Astrocyte (in vitro differentiated cells and primary cell): ENCODE results near the gene SLC43A3. TPM values are rescaled to one million over a fixed set of nuclear protein-coding genes. Genes with fewer than 3 reads are reported as not detected.
A peak's percentile ranks its signal among the peaks of the same experiment; 100 is the strongest.

Experiments used
- DNase-seq: peaks from one replicate; pipeline ENCODE4 v3.0.0-alpha.2; 2010; ENCODE audit warnings: low read depth
- FAIRE-seq: peaks from 2 replicates; lab custom pipeline; 2011; peaks lifted over from hg19 to GRCh38; lab: Jason Lieb, UNC
- H2AFZ ChIP-seq: 2 replicates; pipeline ENCODE4 v1.6.0; 2012; ENCODE audit warnings: low read depth, low read length, inconsistent platforms
- H3K27ac ChIP-seq: 2 replicates; pipeline ENCODE4 v1.5.1; 2011; ENCODE audit warnings: low read depth, low read length, inconsistent platforms
- H3K27me3 ChIP-seq: 2 replicates; pipeline ENCODE4 v1.6.0; 2011; ENCODE audit warnings: low read length, inconsistent platforms; ENCODE audit not compliant: insufficient read depth
- H3K36me3 ChIP-seq: 2 replicates; pipeline ENCODE4 v1.5.1; 2011; ENCODE audit warnings: low read length, inconsistent platforms; ENCODE audit not compliant: insufficient read depth
- H3K4me1 ChIP-seq: 2 replicates; pipeline ENCODE4 v1.5.1; 2011; ENCODE audit warnings: low read length, inconsistent platforms; ENCODE audit not compliant: insufficient read depth
- H3K4me2 ChIP-seq: 2 replicates; pipeline ENCODE4 v1.6.0; 2012; ENCODE audit warnings: low read length, inconsistent platforms
- H3K4me3 ChIP-seq: 2 replicates; pipeline ENCODE4 v1.5.1; 2011; ENCODE audit warnings: low read depth, mild to moderate bottlenecking, low read length, inconsistent platforms; ENCODE audit not compliant: insufficient read depth
- H3K79me2 ChIP-seq: 2 replicates; pipeline ENCODE4 v1.6.0; 2012; ENCODE audit warnings: mild to moderate bottlenecking, low read length, inconsistent platforms; ENCODE audit not compliant: insufficient read depth
- H3K9ac ChIP-seq: 2 replicates; pipeline ENCODE4 v1.6.0; 2012; ENCODE audit warnings: mild to moderate bottlenecking, low read length, inconsistent platforms
- H3K9me3 ChIP-seq: 2 replicates; pipeline ENCODE4 v1.5.1; 2012; ENCODE audit warnings: low read depth, mild to moderate bottlenecking, low read length, inconsistent platforms; ENCODE audit not compliant: insufficient read depth
- H4K20me1 ChIP-seq: 2 replicates; pipeline ENCODE4 v1.6.0; 2012; ENCODE audit warnings: low read length, inconsistent platforms; ENCODE audit not compliant: insufficient read depth
- H3K27ac Mint-ChIP-seq: one replicate; pipeline ENCODE4 v1.8.0; 2021; ENCODE audit warnings: mild to moderate bottlenecking, mixed read lengths; ENCODE audit not compliant: unreplicated experiment
- H3K27me3 Mint-ChIP-seq: one replicate; pipeline ENCODE4 v1.8.0; 2021; ENCODE audit warnings: low read depth, mixed read lengths; ENCODE audit not compliant: unreplicated experiment
- H3K36me3 Mint-ChIP-seq: one replicate; pipeline ENCODE4 v1.8.0; 2021; ENCODE audit warnings: low read depth, mixed read lengths; ENCODE audit not compliant: unreplicated experiment
- H3K4me1 Mint-ChIP-seq: one replicate; pipeline ENCODE4 v1.8.0; 2021; ENCODE audit warnings: low read depth, mixed read lengths; ENCODE audit not compliant: unreplicated experiment
- H3K4me3 Mint-ChIP-seq: one replicate; pipeline ENCODE4 v1.8.0; 2021; ENCODE audit warnings: mild to moderate bottlenecking, moderate library complexity, mixed read lengths; ENCODE audit not compliant: unreplicated experiment
- H3K9me3 Mint-ChIP-seq: one replicate; pipeline ENCODE4 v1.8.0; 2021; ENCODE audit warnings: mild to moderate bottlenecking, mixed read lengths; ENCODE audit not compliant: unreplicated experiment
- CTCF ChIP-seq: IDR thresholded peaks from 2 replicates; pipeline ENCODE4 v1.5.1; 2011; ENCODE audit warnings: low read depth, mild to moderate bottlenecking, inconsistent platforms, low read length, moderate library complexity; ENCODE audit not compliant: insufficient read depth
- EZH2 ChIP-seq: IDR thresholded peaks from 2 replicates; pipeline ENCODE4 v1.6.1; 2012; ENCODE audit warnings: mild to moderate bottlenecking, low read length, inconsistent platforms; ENCODE audit not compliant: insufficient read depth
- total RNA-seq: library from RNA; stranded (reverse); gene quantifications from 2 replicates; pipeline ENCODE4 v1.2.1, GENCODE V29; 2021

The SLC43A3 gene
- total RNA-seq, 1 donor from 2014 or later, result 16.4 TPM

- H3K4me3 Mint-ChIP-seq, result no peak overlapping the region
- Histone ChIP-seq H3K79me2 (no peaks in the 10 kb centered on the region), H3K9ac (no peak overlapping the region), H3K27me3 (no peaks in the 10 kb centered on the region), H3K9me3 (no peaks in the 10 kb centered on the region), H4K20me1 (no peaks in the 10 kb centered on the region), H2AFZ (no peak overlapping the region), H3K4me3 (no peak overlapping the region), H3K36me3 (no peaks in the 10 kb centered on the region), H3K27ac (no peak overlapping the region), H3K4me1 (no peaks in the 10 kb centered on the region), H3K4me2 (no peak overlapping the region)
- FAIRE-seq, result no peak
- peaks cover 1% of the 10 kb centered on the region for H3K9me3 Mint-ChIP-seq
- peaks cover 47% of the 10 kb centered on the region for H3K27me3 Mint-ChIP-seq
- no peak for DNase-seq
- H3K36me3 Mint-ChIP-seq, result no peaks in the 10 kb centered on the region
- no peaks in the 10 kb centered on the region for H3K4me1 Mint-ChIP-seq
- no peak overlapping the region for H3K27ac Mint-ChIP-seq
- TF ChIP-seq CTCF (no peak), EZH2 (no peak)
Measured at GRCh38 chr11:57378186-57378585, 48.7 kb downstream of the SLC43A3 start.

GRCh38 chr11:57377107-57377506 is 49.8 kb downstream of the SLC43A3 start:
- Histone ChIP-seq H3K9me3 (no peaks in the 10 kb centered on the region), H3K4me2 (no peak overlapping the region), H2AFZ (no peak overlapping the region), H3K27ac (no peak overlapping the region), H3K4me3 (no peak overlapping the region), H3K27me3 (no peaks in the 10 kb centered on the region), H3K79me2 (no peaks in the 10 kb centered on the region), H3K4me1 (no peaks in the 10 kb centered on the region), H3K9ac (no peak overlapping the region), H3K36me3 (no peaks in the 10 kb centered on the region), H4K20me1 (no peaks in the 10 kb centered on the region)
- no peaks in the 10 kb centered on the region for H3K36me3 Mint-ChIP-seq
- TF ChIP-seq CTCF (no peak), EZH2 (no peak)
- FAIRE-seq (no peak), DNase-seq (no peak)
- H3K27me3 Mint-ChIP-seq, result peaks cover 44% of the 10 kb centered on the region
- no peak overlapping the region for H3K4me3 Mint-ChIP-seq
- H3K27ac Mint-ChIP-seq, result peak overlapping the region; percentile 20
- H3K9me3 Mint-ChIP-seq, result peaks cover 1% of the 10 kb centered on the region
- no peaks in the 10 kb centered on the region for H3K4me1 Mint-ChIP-seq

GRCh38 chr11:57376095-57377090 is 50.5 kb downstream of the SLC43A3 start:
- Histone ChIP-seq H3K79me2 (no peaks in the 10 kb centered on the region), H3K27ac (no peak overlapping the region), H3K4me2 (no peak overlapping the region), H4K20me1 (no peaks in the 10 kb centered on the region), H3K9me3 (no peaks in the 10 kb centered on the region), H3K27me3 (no peaks in the 10 kb centered on the region), H3K4me1 (no peaks in the 10 kb centered on the region), H3K36me3 (no peaks in the 10 kb centered on the region), H3K9ac (no peak overlapping the region), H3K4me3 (no peak overlapping the region), H2AFZ (no peak overlapping the region)
- Mint-ChIP-seq H3K9me3 (peaks cover 1% of the 10 kb centered on the region), H3K36me3 (no peaks in the 10 kb centered on the region), H3K27me3 (peaks cover 41% of the 10 kb centered on the region), H3K4me3 (no peak overlapping the region), H3K27ac (no peak overlapping the region), H3K4me1 (no peaks in the 10 kb centered on the region)
- FAIRE-seq (no peak), DNase-seq (no peak)
- TF ChIP-seq CTCF (no peak), EZH2 (no peak)
